Pancreas (tissue), 10 donors: ENCODE measurements around the gene LY6G5B. TPM values are rescaled to one million over a fixed set of nuclear protein-coding genes. Genes with fewer than 3 reads are reported as not detected.
A peak's percentile ranks its signal among the peaks of the same experiment; 100 is the strongest.

Source experiments
- ATAC-seq, 4 donors: fragments of 200-7000 bp; cut with Tn5 transposase; one replicate each; pipeline versions ENCODE4 v1.8.0 to v1.9.1; 2020; ENCODE audit warnings: mild to moderate bottlenecking in 4 of 4, moderate library complexity in 4 of 4
- DNase-seq, 6 donors: peaks; one replicate each; pipeline ENCODE4 v3.0.0-alpha.2; 2020
- FAIRE-seq: peaks from 2 replicates; lab custom pipeline; 2012; peaks lifted over from hg19 to GRCh38; lab: Jason Lieb, UNC
- H3K27ac ChIP-seq, 4 donors: fragments of 200-600 bp; sonication (generic); 1 replicate in 3 of 4; 2 replicates in 1 of 4; pipeline versions ENCODE4 v1.5.0 to v1.8.0; 2020
- H3K27me3 ChIP-seq, 4 donors: fragments of 200-600 bp; one replicate each; pipeline ENCODE4 v1.8.0; 2021
- H3K36me3 ChIP-seq, 3 donors: fragments of 200-600 bp; sonication (generic) in 1 of 3; one replicate each; pipeline versions ENCODE4 v1.5.0 to v1.8.0; 2020 to 2021
- H3K4me1 ChIP-seq, 3 donors: fragments of 200-600 bp; one replicate each; pipeline ENCODE4 v1.8.0; 2021
- H3K4me3 ChIP-seq, 4 donors: fragments of 200-600 bp; sonication (generic) in 2 of 4; one replicate each; pipeline versions ENCODE4 v1.5.0 to v1.8.0; 2020 to 2021
- H3K9me3 ChIP-seq, 4 donors: fragments of 200-600 bp; one replicate each; pipeline ENCODE4 v1.8.0; 2021
- CTCF ChIP-seq, 4 donors: fragments of 200-600 bp; sonication (generic) in 3 of 4; IDR thresholded peaks; one replicate each; pipeline versions ENCODE4 v1.5.0 to v1.8.0; 2021; ENCODE audit warnings: antibody characterized with exemption in 4 of 4
- WGBS, 2 donors: extraction: QIAGEN DNeasy Blood & Tissue Kit; methylation state at CpG; one replicate each; pipeline ENCODE4 v1.1.7; 2013; 5-methylcytosine and 5-hydroxymethylcytosine counted together
- intact Hi-C, 3 donors: fragments of 100-400 bp; cut with DNase I; formaldehyde crosslinking; loops; one replicate each; pipeline versions ENCODE4 v1.11.1 to v1.14.2; 2022
- polyA plus RNA-seq, 2 donors: library from polyadenylated mRNA; stranded (reverse); fragments of 200-250 nt; gene quantifications; one replicate each; pipeline ENCODE4 v1.2.3, GENCODE V29; 2013
- total RNA-seq, 6 donors: library from RNA; stranded (reverse); fragmentation: NEBNext Ultra II Directional in 4 of 6; extraction: Animal tissue kit (Norgen Biotek cat#: 25700) in 4 of 6; gene quantifications; one replicate each; pipeline versions ENCODE4 v1.2.1 to v1.2.4, GENCODE V29; 2021 to 2023
- donor health status: healthy with polysubstance abuse.
- donor health status: DM: no; HTN: no; CAD: no; lungs with moderate emphysema.
- donor health status: DM: no; HTN: no; CAD: no.
- donor health status: control.
- donor health status: control.
- donor health status: Bipolar disorder and iron deficiency.
- donor health status: DM: yes; HTN: yes; CAD: no.
- donor health status: DM: no; HTN: no; CAD: no.
- donor health status: DM: no; HTN: no; CAD: no.
- donor health status: DM: yes; HTN: yes; CAD: no.

The LY6G5B gene
- total and polyA plus RNA-seq, 8 donors: 3.0 to 11.4 (median 4.8) TPM

- peaks cover 0 to 4% (median 0%) of the 10 kb centered on the region in 3 donors for H3K36me3 ChIP-seq
- no peak for TF ChIP-seq CTCF (IDR thresholded peaks at IDR 0.05)
- WGBS, 2 donors: 0 to 1% methylated on average over 10 of the region's 10 CpGs
- no peaks in the 10 kb centered on the region for H3K9me3 ChIP-seq
- H3K27me3 ChIP-seq: no peaks in the 10 kb centered on the region
- DNase-seq (no peak), FAIRE-seq (no peak), ATAC-seq (peak; percentile 4 to 7 (median 6))
- H3K27ac ChIP-seq: peak overlapping the region; percentile 89 to 97 (median 94)
- intact Hi-C loops: no loop called here
- peak overlapping the region; percentile 42 to 88 (median 72) for H3K4me3 ChIP-seq
- H3K4me1 ChIP-seq: peaks cover 0 to 12% (median 10%) of the 10 kb centered on the region in 3 donors
These were observed 32.6 kb downstream of the LY6G5B start for GRCh38 chr6:31702405-31702818.

DNA sequence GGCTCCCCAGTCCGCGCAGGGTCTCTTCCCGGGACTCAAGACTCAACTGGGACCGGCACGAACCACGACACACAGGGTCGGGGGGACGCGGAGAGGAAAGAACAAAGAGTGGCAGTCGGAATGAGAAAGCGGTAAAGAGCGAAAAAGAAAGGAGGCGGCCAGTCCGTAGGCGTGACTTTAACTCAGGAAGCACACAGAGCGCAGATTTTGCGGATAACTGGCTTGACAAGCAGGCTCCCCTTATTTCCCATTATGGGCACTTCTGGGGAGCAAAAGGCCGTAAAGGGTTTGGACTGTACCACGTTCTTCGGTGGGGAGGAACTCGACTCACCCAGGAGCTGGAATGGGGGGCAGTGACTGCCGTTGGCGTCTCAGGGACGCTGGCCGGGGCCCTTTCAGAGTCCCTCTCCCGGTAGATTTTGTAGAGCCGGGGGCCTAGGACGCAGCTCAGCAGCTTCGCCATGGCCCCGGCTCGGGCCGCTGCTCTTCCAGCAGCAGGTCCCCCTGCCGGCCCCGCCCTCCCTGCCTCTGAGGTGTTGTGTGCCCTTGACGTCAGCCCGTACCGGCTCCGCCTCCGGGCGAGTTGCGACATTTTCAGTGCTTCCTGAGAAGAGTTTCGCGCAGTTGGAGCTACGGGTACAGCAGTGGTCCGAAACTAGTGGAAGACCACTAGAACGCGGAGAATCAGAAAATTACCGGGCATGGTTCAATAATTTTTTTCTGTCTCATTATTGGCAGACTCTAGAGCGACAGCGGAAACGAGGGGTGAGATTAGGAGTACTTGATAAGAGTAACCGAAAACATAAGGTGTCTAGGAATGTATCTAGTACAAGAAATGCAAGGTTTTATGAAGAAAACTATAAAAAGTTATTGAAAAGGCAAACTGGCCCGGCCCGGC, 33.3 kb downstream of the LY6G5B start, which contains the start of gene ABHD16A:
TSS of gene ABHD16A (minus strand) at position 506 of the 898 bp plus-strand sequence. CDS start at position 463, 43 bp downstream.
- peak; percentile 96 to 99 (median 98) for DNase-seq
- Histone ChIP-seq H3K36me3 (peaks cover 0 to 4% (median 0%) of the 10 kb centered on the region in 3 donors), H3K9me3 (no peaks in the 10 kb centered on the region), H3K4me3 (peak within 1 kb of the TSS; percentile 42 to 88 (median 72)), H3K27me3 (no peaks in the 10 kb centered on the region), H3K4me1 (peaks cover 0 to 12% (median 10%) of the 10 kb centered on the region in 3 donors), H3K27ac (peak within 1 kb of the TSS; percentile 89 to 97 (median 94))
- peak; percentile 88 for FAIRE-seq
- WGBS, 2 donors: 1% methylated on average over 53 to 54 of the region's 54 CpGs
- no peak for TF ChIP-seq CTCF (IDR thresholded peaks at IDR 0.05)
- intact Hi-C loops: no loop called here
- peak; percentile 98 to 99 (median 98) for ATAC-seq

GRCh38 chr6:31705931-31706330, 36.2 kb downstream of the LY6G5B start:
- ATAC-seq (no peak), DNase-seq (no peak), FAIRE-seq (no peak)
- H3K9me3 ChIP-seq: no peaks in the 10 kb centered on the region
- H3K27me3 ChIP-seq: no peaks in the 10 kb centered on the region
- H3K27ac ChIP-seq: no peak overlapping the region
- H3K4me1 ChIP-seq: peaks cover 0 to 12% (median 9%) of the 10 kb centered on the region in 3 donors
- no peak overlapping the region for H3K4me3 ChIP-seq
- 73 to 84% methylated on average over 6 of the region's 6 CpGs for WGBS, 2 donors
- no peaks in the 10 kb centered on the region for H3K36me3 ChIP-seq
- TF ChIP-seq CTCF (IDR thresholded peaks at IDR 0.05): no peak
- intact Hi-C loops: no loop called here

GRCh38 chr6:31706599-31706998, 36.8 kb downstream of the LY6G5B start, which contains the start of gene LY6G6F:
LY6G6F (plus strand) TSS chr6:31706866; CDS start chr6:31706907, 41 bp downstream.
- Histone ChIP-seq H3K27me3 (no peaks in the 10 kb centered on the region), H3K4me1 (peaks cover 0 to 10% (median 2%) of the 10 kb centered on the region in 3 donors), H3K27ac (no peak within 1 kb of the TSS), H3K36me3 (no peaks in the 10 kb centered on the region), H3K4me3 (no peak within 1 kb of the TSS), H3K9me3 (no peaks in the 10 kb centered on the region)
- intact Hi-C loops: no loop called here
- 35 to 44% methylated on average over 3 of the region's 3 CpGs for WGBS, 2 donors
- FAIRE-seq (no peak), ATAC-seq (no peak), DNase-seq (no peak)
- TF ChIP-seq CTCF (IDR thresholded peaks at IDR 0.05): no peak
